ENCODE measurements around the gene DNAH3.
"Not testable (repeated sequence)": the region's sequence is repeated elsewhere in the genome, so short reads cannot be mapped to it uniquely, and the experiment has no call there.

DNAH3 gene

GRCh38 chr16:21120976-21121520, 29.6 kb downstream of the DNAH3 start:
- H3K4me3 ChIP-seq (ENCODE audit: low read depth, low read length): no peak overlapping the region
- no peak for DNase-seq (ENCODE audit: low read depth)
- no peak for TF ChIP-seq CTCF (IDR thresholded peaks at IDR 0.05; ENCODE audit: low read depth, low read length)
- no peak for TF ChIP-seq MAX (IDR thresholded peaks at IDR 0.05; ENCODE audit: low read depth, low read length)
- TF ChIP-seq POLR2A (IDR thresholded peaks at IDR 0.05; ENCODE audit: extremely low read depth, insufficient read length): no peak
- TF ChIP-seq MYC (IDR thresholded peaks at IDR 0.05; ENCODE audit: low read depth, low read length): no peak

DNA sequence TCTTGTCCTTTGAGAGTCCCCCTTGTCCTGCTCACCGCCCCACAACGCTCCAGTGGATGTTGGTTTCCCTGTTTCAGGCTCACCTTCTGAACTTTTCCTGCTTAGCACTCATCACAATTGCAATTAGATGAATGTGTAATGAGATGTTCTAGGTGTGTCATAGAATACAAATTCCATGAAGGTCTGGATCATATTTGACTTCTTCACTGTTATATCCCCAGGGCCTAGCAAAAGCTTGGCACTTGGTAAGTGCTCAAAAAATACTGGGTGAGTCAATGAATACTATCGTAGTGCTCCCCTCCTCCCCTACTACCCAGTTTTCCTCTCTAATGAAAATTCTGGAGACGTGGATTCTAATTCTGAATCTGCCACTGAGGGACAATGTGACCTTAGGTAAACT, 33.1 kb downstream of the DNAH3 start:
- H3K4me3 ChIP-seq (ENCODE audit: low read depth, low read length): no peak overlapping the region
- TF ChIP-seq MAX (IDR thresholded peaks at IDR 0.05; ENCODE audit: low read depth, low read length): no peak
- no peak for TF ChIP-seq CTCF (IDR thresholded peaks at IDR 0.05; ENCODE audit: low read depth, low read length)
- TF ChIP-seq MYC (IDR thresholded peaks at IDR 0.05; ENCODE audit: low read depth, low read length): no peak
- no peak for TF ChIP-seq POLR2A (IDR thresholded peaks at IDR 0.05; ENCODE audit: extremely low read depth, insufficient read length)
- DNase-seq (ENCODE audit: low read depth): no peak

- H3K4me3 ChIP-seq (ENCODE audit: low read depth, low read length): peak overlapping the region; percentile 46
- TF ChIP-seq POLR2A (IDR thresholded peaks at IDR 0.05; ENCODE audit: extremely low read depth, insufficient read length) (no peak), CTCF (IDR thresholded peaks at IDR 0.05; ENCODE audit: low read depth, low read length) (no peak)
- DNase-seq (ENCODE audit: low read depth): peak; percentile 84
Measured at GRCh38 chr16:21116148-21116693, 34.4 kb downstream of the DNAH3 start.

- DNase-seq (ENCODE audit: low read depth); H3K4me3 ChIP-seq (ENCODE audit: low read depth, low read length): not testable (repeated sequence)
Measured at GRCh38 chr16:21115551-21115950, 35.1 kb downstream of the DNAH3 start.

DNA sequence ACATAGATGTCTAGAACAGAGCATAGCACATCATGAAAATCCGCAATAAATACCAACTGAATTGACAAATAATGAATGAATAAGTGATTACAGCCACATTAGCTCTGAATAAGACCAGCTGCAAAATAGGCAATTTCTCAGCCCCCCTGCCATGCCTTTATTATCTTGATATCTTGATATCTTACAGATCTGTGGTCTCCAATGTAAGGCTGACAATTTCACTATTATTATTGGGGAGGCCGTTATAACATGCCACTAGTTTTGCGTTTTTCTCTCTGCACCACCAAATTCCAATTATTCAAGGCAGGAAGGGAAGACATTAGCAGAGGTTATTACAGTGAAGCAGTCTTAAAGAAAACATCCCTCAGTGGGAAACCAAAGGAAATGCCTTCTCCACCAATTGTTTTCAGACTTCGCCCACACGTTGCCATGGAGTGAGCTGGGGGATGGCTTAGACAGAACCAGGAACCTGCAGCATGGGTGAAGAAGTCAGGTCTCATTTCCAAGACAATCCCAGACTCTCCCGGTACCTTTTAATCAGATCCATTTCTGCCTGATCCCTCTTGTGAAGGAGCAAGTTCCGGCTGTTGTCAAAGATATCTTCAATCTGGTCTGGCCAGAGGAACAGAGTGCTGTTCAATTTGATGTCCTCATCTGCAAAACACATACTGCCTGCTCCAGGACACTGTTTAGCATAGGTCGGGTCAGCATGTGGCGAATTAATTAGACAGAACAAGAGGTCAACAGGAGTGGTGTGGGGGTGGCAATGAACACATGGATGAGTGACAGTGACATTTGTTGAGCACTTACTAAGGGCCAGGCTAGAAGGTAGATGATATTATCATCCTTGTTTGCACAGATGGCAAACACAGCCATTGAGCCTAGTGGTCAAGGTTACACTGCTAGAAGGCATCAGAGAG, 46.4 kb downstream of the DNAH3 start:
- no peak for TF ChIP-seq MAX (IDR thresholded peaks at IDR 0.05; ENCODE audit: low read depth, low read length)
- TF ChIP-seq POLR2A (IDR thresholded peaks at IDR 0.05; ENCODE audit: extremely low read depth, insufficient read length): no peak
- no peak for TF ChIP-seq MYC (IDR thresholded peaks at IDR 0.05; ENCODE audit: low read depth, low read length)
- no peak for TF ChIP-seq CTCF (IDR thresholded peaks at IDR 0.05; ENCODE audit: low read depth, low read length)
- DNase-seq (ENCODE audit: low read depth): no peak
- H3K4me3 ChIP-seq (ENCODE audit: low read depth, low read length): no peak overlapping the region

DNA sequence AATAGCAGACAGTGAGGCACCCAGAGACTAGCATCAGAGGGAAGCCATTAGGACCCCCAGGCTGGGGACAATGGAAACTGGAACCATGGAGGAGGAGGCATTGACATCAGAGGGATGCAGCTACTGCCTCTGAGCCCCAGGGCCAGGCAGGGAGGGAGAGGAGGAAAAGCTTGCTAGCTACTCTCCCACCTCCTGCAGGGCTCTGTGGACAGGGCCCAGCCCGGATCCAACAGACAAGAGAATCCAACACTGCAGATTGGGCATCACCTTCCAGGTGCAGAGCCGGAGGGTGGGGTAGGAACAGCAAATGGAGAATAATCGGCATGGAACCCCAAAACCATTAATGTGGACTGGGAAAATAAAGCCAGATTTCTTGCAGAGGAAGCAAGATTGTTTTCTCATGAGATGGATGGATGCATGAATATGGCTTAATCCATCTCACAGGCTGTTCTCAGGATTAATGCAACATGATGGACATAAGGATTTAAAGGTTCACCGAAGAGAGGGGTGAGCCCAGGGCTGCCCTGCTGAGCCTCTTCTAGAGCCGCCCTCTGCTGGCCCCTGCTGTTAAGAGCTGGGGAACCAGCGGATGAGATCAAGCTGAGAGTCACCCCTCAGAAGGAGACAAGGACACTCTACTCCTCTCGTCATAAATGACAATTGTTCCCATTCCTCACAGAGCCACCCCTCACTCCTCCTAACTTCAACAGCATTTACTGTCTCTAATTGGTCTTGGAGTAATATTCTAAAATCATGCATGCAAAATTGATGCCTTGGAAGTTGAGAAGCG, 48.8 kb downstream of the DNAH3 start:
- peak; percentile 29 for TF ChIP-seq CTCF (IDR thresholded peaks at IDR 0.05; ENCODE audit: low read depth, low read length)
- TF ChIP-seq MYC (IDR thresholded peaks at IDR 0.05; ENCODE audit: low read depth, low read length): no peak
- TF ChIP-seq POLR2A (IDR thresholded peaks at IDR 0.05; ENCODE audit: extremely low read depth, insufficient read length): no peak
- H3K4me3 ChIP-seq (ENCODE audit: low read depth, low read length): no peak overlapping the region

More for the DNA sequence above, 48.8 kb downstream of the DNAH3 start:
- DNase-seq (ENCODE audit: low read depth): peak; percentile 42

Measured in NB4 (cell line).